ENCODE data around the gene DCLK2. TPM values are rescaled to one million over a fixed set of nuclear protein-coding genes. Genes with fewer than 3 reads are reported as not detected.

DCLK2 gene
- total RNA-seq, 1 experiment from 2014 or later, result 2.9 TPM

DNA sequence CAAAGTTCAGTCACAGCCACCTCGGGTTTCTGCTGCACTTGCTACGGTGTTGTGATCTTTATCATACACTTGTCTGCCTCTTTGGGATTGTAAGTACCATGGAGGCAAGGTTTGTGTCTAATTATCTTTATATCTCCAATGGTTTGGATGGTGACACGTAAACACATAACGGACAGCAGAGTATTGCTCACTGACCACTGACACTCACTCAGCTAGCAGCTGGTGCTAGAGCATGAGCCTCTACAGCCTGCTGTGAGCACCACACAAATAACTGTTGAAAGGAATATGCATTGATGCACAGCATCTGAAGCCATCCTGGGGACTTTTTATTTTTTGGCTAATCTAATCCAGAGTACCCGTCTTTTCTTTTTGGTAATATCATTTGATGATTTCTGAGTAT is 156.0 kb downstream of the DCLK2 start:
- Histone ChIP-seq H3K36me3 (ENCODE audit: control insufficient read depth, insufficient read depth, low read length) (no peaks in the 10 kb centered on the region), H3K9me3 (no peaks in the 10 kb centered on the region), H3K4me3 (ENCODE audit: low read depth, low read length) (no peak overlapping the region), H3K27me3 (replicated peaks; ENCODE audit: control insufficient read depth, insufficient read depth, low read length) (no peaks in the 10 kb centered on the region), H3K4me1 (no peaks in the 10 kb centered on the region)
- Mint-ChIP-seq H3K27me3 (ENCODE audit: insufficient read depth, unreplicated experiment) (no peaks in the 10 kb centered on the region), H3K9me3 (ENCODE audit: unreplicated experiment) (no peaks in the 10 kb centered on the region), H3K27ac (ENCODE audit: unreplicated experiment) (no peak overlapping the region), H3K36me3 (ENCODE audit: insufficient read depth, unreplicated experiment) (peaks cover 5% of the 10 kb centered on the region), H3K4me1 (ENCODE audit: low read depth, unreplicated experiment) (peaks cover 7% of the 10 kb centered on the region), H3K4me3 (ENCODE audit: unreplicated experiment) (no peak overlapping the region)
- DNase-seq, result no peak
- ChIA-PET CTCF (no interaction called here), POLR2A (no interaction called here)
- no TSS peak for BruUV-seq (replicated peaks)
- TF ChIP-seq, protein P1, sequence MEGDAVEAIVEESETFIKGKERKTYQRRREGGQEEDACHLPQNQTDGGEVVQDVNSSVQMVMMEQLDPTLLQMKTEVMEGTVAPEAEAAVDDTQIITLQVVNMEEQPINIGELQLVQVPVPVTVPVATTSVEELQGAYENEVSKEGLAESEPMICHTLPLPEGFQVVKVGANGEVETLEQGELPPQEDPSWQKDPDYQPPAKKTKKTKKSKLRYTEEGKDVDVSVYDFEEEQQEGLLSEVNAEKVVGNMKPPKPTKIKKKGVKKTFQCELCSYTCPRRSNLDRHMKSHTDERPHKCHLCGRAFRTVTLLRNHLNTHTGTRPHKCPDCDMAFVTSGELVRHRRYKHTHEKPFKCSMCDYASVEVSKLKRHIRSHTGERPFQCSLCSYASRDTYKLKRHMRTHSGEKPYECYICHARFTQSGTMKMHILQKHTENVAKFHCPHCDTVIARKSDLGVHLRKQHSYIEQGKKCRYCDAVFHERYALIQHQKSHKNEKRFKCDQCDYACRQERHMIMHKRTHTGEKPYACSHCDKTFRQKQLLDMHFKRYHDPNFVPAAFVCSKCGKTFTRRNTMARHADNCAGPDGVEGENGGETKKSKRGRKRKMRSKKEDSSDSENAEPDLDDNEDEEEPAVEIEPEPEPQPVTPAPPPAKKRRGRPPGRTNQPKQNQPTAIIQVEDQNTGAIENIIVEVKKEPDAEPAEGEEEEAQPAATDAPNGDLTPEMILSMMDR (IDR thresholded peaks at IDR 0.05; ENCODE audit: insufficient read depth in 1 of 2, low read depth in 1 of 2, low read length in 1 of 2, severe bottlenecking in 1 of 2, unreplicated experiment in 1 of 2), result no peak
- intact Hi-C loops (cut with micrococcal nuclease; ENCODE audit: unreplicated experiment), result loop anchor here (2.0 kb wide), 1 partner anchor 253 kb away; no protein-coding TSS in a partner anchor

DNA sequence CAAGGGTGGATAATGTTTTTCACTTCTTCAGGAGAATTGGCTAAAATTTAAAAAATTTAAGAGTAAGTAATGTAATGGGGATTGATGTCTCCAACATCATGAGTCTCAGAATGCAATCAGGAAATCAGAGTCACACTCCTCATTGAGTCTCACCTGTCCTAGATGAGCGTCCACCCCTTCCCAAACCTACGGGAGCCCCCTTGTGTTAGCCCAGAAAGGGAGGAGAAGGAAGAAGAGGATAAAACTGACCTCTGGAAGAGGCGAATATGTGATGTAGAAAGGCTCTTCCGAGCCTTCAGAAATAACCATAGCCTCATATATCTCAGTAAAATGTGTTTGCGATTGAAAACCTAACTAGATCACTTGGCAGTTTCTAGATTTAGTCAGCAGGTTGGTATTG is 157.1 kb downstream of the DCLK2 start:
- Mint-ChIP-seq H3K27me3 (ENCODE audit: insufficient read depth, unreplicated experiment) (no peaks in the 10 kb centered on the region), H3K9me3 (ENCODE audit: unreplicated experiment) (no peaks in the 10 kb centered on the region), H3K4me3 (ENCODE audit: unreplicated experiment) (no peak overlapping the region), H3K4me1 (ENCODE audit: low read depth, unreplicated experiment) (peaks cover 7% of the 10 kb centered on the region), H3K36me3 (ENCODE audit: insufficient read depth, unreplicated experiment) (peaks cover 5% of the 10 kb centered on the region), H3K27ac (ENCODE audit: unreplicated experiment) (no peak overlapping the region)
- Histone ChIP-seq H3K36me3 (ENCODE audit: control insufficient read depth, insufficient read depth, low read length) (no peaks in the 10 kb centered on the region), H3K9me3 (no peaks in the 10 kb centered on the region), H3K27me3 (replicated peaks; ENCODE audit: control insufficient read depth, insufficient read depth, low read length) (no peaks in the 10 kb centered on the region), H3K4me1 (no peaks in the 10 kb centered on the region), H3K4me3 (ENCODE audit: low read depth, low read length) (no peak overlapping the region)
- ChIA-PET CTCF (no interaction called here), POLR2A (no interaction called here)
- intact Hi-C loops (cut with micrococcal nuclease; ENCODE audit: unreplicated experiment), result loop anchor here (2.0 kb wide), 1 partner anchor 255 kb away; no protein-coding TSS in a partner anchor
- TF ChIP-seq, protein P1 (IDR thresholded peaks at IDR 0.05; ENCODE audit: insufficient read depth in 1 of 2, low read depth in 1 of 2, low read length in 1 of 2, severe bottlenecking in 1 of 2, unreplicated experiment in 1 of 2), result no peak
- DNase-seq, result no peak
- no TSS peak for BruUV-seq (replicated peaks)

DNA sequence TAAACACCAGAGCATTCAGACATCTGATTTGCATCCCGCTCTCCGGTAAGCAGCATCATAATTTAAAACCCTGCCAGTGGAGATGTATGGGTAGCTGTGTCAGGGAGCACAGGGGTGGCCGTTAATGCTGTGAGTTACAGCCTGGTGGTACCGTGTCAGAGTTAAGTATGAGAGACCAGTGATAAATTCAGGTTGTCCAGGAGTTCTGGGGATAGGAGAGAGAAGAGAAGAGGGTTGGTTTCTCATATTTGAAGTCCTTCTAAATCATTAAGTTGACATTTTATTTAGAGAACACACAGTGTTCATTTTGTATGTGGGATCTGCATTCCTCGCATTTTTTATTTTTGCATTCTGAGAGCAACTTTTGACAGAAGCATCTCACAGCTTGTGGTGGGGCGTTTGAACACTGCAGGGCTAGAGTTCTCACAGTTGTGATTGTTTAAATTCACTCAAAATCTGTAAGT is 157.6 kb downstream of the DCLK2 start:
- Histone ChIP-seq H3K4me3 (ENCODE audit: low read depth, low read length) (no peak overlapping the region), H3K4me1 (no peaks in the 10 kb centered on the region), H3K27me3 (replicated peaks; ENCODE audit: control insufficient read depth, insufficient read depth, low read length) (no peaks in the 10 kb centered on the region), H3K36me3 (ENCODE audit: control insufficient read depth, insufficient read depth, low read length) (no peaks in the 10 kb centered on the region), H3K9me3 (no peaks in the 10 kb centered on the region)
- no peaks in the 10 kb centered on the region for H3K27me3 Mint-ChIP-seq (ENCODE audit: insufficient read depth, unreplicated experiment)
- intact Hi-C loops (cut with micrococcal nuclease; ENCODE audit: unreplicated experiment), result loop anchor here (2.0 kb wide), 1 partner anchor 255 kb away; no protein-coding TSS in a partner anchor
- BruUV-seq (replicated peaks), result no TSS peak
- TF ChIP-seq, protein P1 (IDR thresholded peaks at IDR 0.05; ENCODE audit: insufficient read depth in 1 of 2, low read depth in 1 of 2, low read length in 1 of 2, severe bottlenecking in 1 of 2, unreplicated experiment in 1 of 2), result no peak
- no peaks in the 10 kb centered on the region for H3K9me3 Mint-ChIP-seq (ENCODE audit: unreplicated experiment)
- no peak overlapping the region for H3K4me3 Mint-ChIP-seq (ENCODE audit: unreplicated experiment)
- ChIA-PET POLR2A (no interaction called here), CTCF (no interaction called here)
- DNase-seq, result no peak
- H3K36me3 Mint-ChIP-seq (ENCODE audit: insufficient read depth, unreplicated experiment), result peaks cover 5% of the 10 kb centered on the region
- no peak overlapping the region for H3K27ac Mint-ChIP-seq (ENCODE audit: unreplicated experiment)
- peaks cover 7% of the 10 kb centered on the region for H3K4me1 Mint-ChIP-seq (ENCODE audit: low read depth, unreplicated experiment)
